ENCODE data around the gene SPRED2.
A peak's percentile ranks its signal among the peaks of the same experiment; 100 is the strongest.

Gene SPRED2

DNA sequence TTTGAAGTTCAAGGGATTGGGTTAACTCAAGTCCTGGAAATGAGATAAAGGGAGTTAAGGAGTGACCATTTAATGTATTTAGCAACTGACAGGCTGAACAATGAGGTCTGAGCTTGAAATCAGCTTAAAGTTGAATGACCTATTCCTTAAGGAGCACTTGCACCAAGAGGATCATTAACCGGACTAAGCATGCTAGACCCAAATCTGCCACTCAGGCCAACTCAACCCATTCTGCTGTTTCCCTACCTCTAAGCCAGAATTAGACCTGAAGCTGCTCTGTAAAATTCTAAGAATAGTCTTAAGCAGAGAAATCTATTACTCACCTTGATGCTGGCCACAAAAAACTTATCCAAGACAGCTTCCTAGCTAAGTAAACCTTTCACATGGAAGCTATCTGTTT lies 59.8 kb downstream of the SPRED2 start:
- Mint-ChIP-seq H3K4me1 (ENCODE audit: low read depth in 2 of 2) (no peaks in the 10 kb centered on the region), H3K27me3 (no peaks in the 10 kb centered on the region), H3K4me3 (no peak overlapping the region), H3K36me3 (ENCODE audit: insufficient read depth) (no peaks in the 10 kb centered on the region), H3K9me3 (no peaks in the 10 kb centered on the region), H3K27ac (no peak overlapping the region)
- DNase-seq (no peak), ATAC-seq (replicated peaks) (no peak)

DNA sequence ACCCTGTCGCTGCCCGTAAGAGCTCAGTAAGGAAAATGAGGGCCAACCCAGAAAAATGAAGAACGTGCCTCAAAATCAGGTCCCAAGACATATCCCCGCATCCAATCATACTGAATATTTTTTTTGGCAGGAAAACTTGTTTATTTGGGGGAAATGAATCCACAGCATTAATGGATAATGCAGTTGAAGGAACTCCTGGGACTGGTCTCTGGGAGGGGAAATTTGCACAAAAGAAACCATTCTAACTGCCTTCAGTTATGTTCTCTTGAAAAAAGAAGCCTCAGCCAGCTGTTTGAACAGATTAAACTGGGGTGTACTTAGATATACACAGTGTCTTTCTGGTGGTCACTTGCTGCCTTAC lies 61.3 kb downstream of the SPRED2 start:
- H3K36me3 Mint-ChIP-seq (ENCODE audit: insufficient read depth) = no peaks in the 10 kb centered on the region
- no peaks in the 10 kb centered on the region for H3K9me3 Mint-ChIP-seq
- DNase-seq (no peak), ATAC-seq (replicated peaks) (no peak)
- no peak overlapping the region for H3K27ac Mint-ChIP-seq
- H3K4me3 Mint-ChIP-seq = no peak overlapping the region
- peaks cover 0 to 4% of the 10 kb centered on the region in 2 donors for H3K4me1 Mint-ChIP-seq (ENCODE audit: low read depth in 2 of 2)
- no peaks in the 10 kb centered on the region for H3K27me3 Mint-ChIP-seq

DNA sequence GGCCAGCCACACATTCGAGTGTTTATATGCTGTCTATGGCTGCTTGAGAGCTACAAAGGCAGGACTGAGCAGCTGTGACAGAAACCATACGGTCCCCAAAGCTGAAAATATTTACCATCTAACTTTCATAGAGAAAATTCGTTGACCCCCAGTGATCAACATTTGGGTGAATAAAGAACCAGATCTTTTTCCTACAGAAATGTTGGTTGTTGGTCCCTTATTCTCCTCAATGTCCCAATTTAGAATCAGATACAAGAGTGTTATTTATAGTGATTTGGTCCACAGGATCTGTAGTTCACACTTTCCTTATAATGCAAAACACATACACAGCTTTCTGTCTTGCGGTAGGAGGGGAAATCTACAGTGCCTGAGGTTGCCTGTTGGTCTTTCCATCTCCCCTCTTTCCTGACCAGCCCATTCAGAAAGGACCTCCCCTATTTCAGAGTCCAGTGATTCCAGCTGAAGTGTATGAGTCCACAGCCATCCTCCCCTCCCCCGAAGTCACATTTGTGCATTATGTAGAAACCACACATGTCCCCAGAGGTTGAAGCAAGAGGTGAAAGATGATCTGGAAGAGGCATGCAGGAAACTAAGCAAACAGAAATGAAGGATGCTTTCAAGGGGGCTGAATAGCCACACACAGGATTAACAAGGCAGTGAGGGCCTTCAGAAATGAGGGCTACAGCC lies 61.9 kb downstream of the SPRED2 start:
- ATAC-seq (replicated peaks) (no peak), DNase-seq (no peak)
- H3K27ac Mint-ChIP-seq = no peak overlapping the region
- peaks cover 0 to 4% of the 10 kb centered on the region in 2 donors for H3K4me1 Mint-ChIP-seq (ENCODE audit: low read depth in 2 of 2)
- H3K27me3 Mint-ChIP-seq = no peaks in the 10 kb centered on the region
- no peak overlapping the region for H3K4me3 Mint-ChIP-seq
- H3K9me3 Mint-ChIP-seq = no peaks in the 10 kb centered on the region
- H3K36me3 Mint-ChIP-seq (ENCODE audit: insufficient read depth) = no peaks in the 10 kb centered on the region

- H3K4me3 Mint-ChIP-seq = no peak overlapping the region
- no peak overlapping the region for H3K27ac Mint-ChIP-seq
- H3K4me1 Mint-ChIP-seq (ENCODE audit: low read depth in 2 of 2) = peaks cover 0 to 4% of the 10 kb centered on the region in 2 donors
- ATAC-seq (replicated peaks) = no peak
- no peak for DNase-seq
- H3K36me3 Mint-ChIP-seq (ENCODE audit: insufficient read depth) = no peaks in the 10 kb centered on the region
- H3K9me3 Mint-ChIP-seq = no peaks in the 10 kb centered on the region
- no peaks in the 10 kb centered on the region for H3K27me3 Mint-ChIP-seq
Measured at GRCh38 chr2:65369980-65370379, 62.4 kb downstream of the SPRED2 start.

GRCh38 chr2:65369574-65369973 lies 62.8 kb downstream of the SPRED2 start:
- Mint-ChIP-seq H3K4me3 (no peak overlapping the region), H3K27ac (no peak overlapping the region), H3K36me3 (ENCODE audit: insufficient read depth) (no peaks in the 10 kb centered on the region), H3K27me3 (no peaks in the 10 kb centered on the region), H3K9me3 (no peaks in the 10 kb centered on the region), H3K4me1 (ENCODE audit: low read depth in 2 of 2) (peaks cover 0 to 4% of the 10 kb centered on the region in 2 donors)
- no peak for DNase-seq
- ATAC-seq (replicated peaks) = no peak

GRCh38 chr2:65368468-65368867 lies 63.9 kb downstream of the SPRED2 start:
- no peak overlapping the region for H3K27ac Mint-ChIP-seq

GRCh38 chr2:65367524-65367923 lies 64.9 kb downstream of the SPRED2 start:
- DNase-seq (no peak), ATAC-seq (replicated peaks) (no peak)
- Mint-ChIP-seq H3K27ac (no peak overlapping the region), H3K4me3 (no peak overlapping the region), H3K27me3 (no peaks in the 10 kb centered on the region), H3K4me1 (ENCODE audit: low read depth in 2 of 2) (peaks cover 0 to 4% of the 10 kb centered on the region in 2 donors), H3K36me3 (ENCODE audit: insufficient read depth) (no peaks in the 10 kb centered on the region), H3K9me3 (no peaks in the 10 kb centered on the region)

More at GRCh38 chr2:65368468-65368867, 63.9 kb downstream of the SPRED2 start:
- Mint-ChIP-seq H3K27me3 (no peaks in the 10 kb centered on the region), H3K36me3 (ENCODE audit: insufficient read depth) (no peaks in the 10 kb centered on the region), H3K4me3 (no peak overlapping the region), H3K4me1 (ENCODE audit: low read depth in 2 of 2) (peaks cover 0 to 4% of the 10 kb centered on the region in 2 donors), H3K9me3 (no peaks in the 10 kb centered on the region)
- no peak for DNase-seq
- no peak for ATAC-seq (replicated peaks)

DNA sequence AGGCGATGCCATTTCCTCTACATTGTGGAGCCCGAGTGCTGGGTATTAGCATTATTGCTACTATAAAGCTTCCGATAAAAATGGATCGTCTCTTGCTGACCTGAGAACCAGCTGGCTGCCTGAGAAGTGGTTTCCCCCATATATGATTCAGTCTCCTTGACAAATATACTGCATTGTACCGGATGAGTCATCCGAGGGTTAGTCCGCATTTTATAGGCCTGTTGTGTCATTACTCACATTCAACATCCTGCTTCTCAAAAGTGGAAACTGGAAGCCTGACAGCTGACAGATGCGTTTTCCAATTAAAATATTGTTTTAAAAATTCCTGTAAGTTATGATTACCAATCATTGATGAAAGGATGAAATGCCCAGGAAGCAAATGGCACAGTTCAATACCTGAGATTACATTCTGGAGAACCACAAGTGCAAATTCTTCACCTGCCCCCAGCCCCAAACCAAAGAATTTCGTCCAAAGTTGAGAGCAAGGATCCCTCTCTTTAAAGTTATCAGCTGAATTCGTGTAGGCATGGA lies 65.7 kb downstream of the SPRED2 start:
- DNase-seq = peak in 1 of 3 experiments; percentile 5
- H3K4me1 Mint-ChIP-seq (ENCODE audit: low read depth in 2 of 2) = peaks cover 0 to 4% of the 10 kb centered on the region in 2 donors
- no peaks in the 10 kb centered on the region for H3K9me3 Mint-ChIP-seq
- H3K27ac Mint-ChIP-seq = peak overlapping the region; percentile 4 to 72
- no peaks in the 10 kb centered on the region for H3K36me3 Mint-ChIP-seq (ENCODE audit: insufficient read depth)
- no peaks in the 10 kb centered on the region for H3K27me3 Mint-ChIP-seq
- no peak overlapping the region for H3K4me3 Mint-ChIP-seq
- ATAC-seq (replicated peaks) = peak; percentile 82

DNA sequence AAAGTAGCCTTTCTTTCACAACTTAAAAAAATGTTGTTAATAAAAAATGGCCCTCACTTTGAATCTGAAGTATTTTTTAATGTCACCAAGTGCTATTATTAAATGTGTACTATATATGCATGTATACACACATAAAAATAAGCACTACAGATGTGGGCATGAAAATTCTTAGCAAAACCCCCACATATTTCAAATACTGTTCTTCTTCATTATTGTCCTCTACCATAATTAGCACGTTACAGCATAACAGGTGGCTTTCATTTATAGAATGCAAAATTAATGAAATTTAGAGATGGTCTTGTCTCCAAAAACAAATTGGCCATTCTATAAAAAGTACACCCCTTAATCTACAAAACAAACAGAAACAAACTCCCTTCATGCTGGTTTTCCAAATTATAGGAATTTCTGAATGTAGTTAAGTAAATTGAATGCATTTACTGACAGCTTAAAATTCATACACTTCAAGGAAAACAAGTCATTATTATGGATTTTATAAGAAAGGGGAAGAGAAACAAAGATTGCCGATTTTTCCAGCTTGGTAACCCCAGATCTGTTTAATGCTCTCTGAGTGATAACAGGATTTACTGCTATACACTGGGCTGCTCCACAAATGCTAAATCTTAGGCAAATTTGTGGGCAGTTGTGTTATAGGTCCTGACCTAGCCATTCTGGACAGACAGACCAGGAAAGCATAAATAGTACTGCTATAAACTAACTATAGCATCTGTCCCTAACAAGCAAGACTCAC lies 67.2 kb downstream of the SPRED2 start:
- no peaks in the 10 kb centered on the region for H3K36me3 Mint-ChIP-seq (ENCODE audit: insufficient read depth)
- H3K27ac Mint-ChIP-seq = no peak overlapping the region
- no peaks in the 10 kb centered on the region for H3K27me3 Mint-ChIP-seq
- DNase-seq (no peak), ATAC-seq (replicated peaks) (no peak)
- H3K4me3 Mint-ChIP-seq = no peak overlapping the region
- no peaks in the 10 kb centered on the region for H3K9me3 Mint-ChIP-seq
- H3K4me1 Mint-ChIP-seq (ENCODE audit: low read depth in 2 of 2) = peaks cover 0 to 4% of the 10 kb centered on the region in 2 donors

GRCh38 chr2:65363879-65364666 lies 68.3 kb downstream of the SPRED2 start:
- no peaks in the 10 kb centered on the region for H3K9me3 Mint-ChIP-seq
- H3K36me3 Mint-ChIP-seq (ENCODE audit: insufficient read depth) = no peaks in the 10 kb centered on the region
- no peaks in the 10 kb centered on the region for H3K27me3 Mint-ChIP-seq
- peaks cover 0 to 4% of the 10 kb centered on the region in 2 donors for H3K4me1 Mint-ChIP-seq (ENCODE audit: low read depth in 2 of 2)
- ATAC-seq (replicated peaks) (no peak), DNase-seq (no peak)
- no peak overlapping the region for H3K4me3 Mint-ChIP-seq
- no peak overlapping the region for H3K27ac Mint-ChIP-seq

DNA sequence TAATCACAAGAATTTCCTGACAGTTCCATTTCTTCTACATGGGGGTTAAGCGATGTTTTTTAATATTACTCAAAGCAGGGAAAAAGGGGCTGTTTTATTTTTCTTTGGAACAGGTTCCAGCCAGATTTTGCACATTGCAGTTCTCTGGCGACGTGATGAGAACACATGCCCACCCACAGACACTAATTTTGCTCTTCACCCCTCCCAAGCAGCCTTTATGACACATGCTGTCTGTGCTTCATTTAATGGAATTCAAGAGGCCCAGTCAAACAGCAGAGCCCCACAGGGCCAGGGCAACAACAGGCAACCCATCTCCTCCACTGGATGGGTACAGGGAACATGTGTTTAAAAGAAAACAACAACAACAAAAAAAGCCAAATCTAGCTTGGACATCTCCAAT lies 70.8 kb downstream of the SPRED2 start:
- ATAC-seq (replicated peaks) (no peak), DNase-seq (no peak)
- H3K4me1 Mint-ChIP-seq (ENCODE audit: low read depth in 2 of 2) = peaks cover 0 to 4% of the 10 kb centered on the region in 2 donors
- H3K4me3 Mint-ChIP-seq = no peak overlapping the region
- H3K27ac Mint-ChIP-seq = no peak overlapping the region
- no peaks in the 10 kb centered on the region for H3K9me3 Mint-ChIP-seq
- no peaks in the 10 kb centered on the region for H3K36me3 Mint-ChIP-seq (ENCODE audit: insufficient read depth)
- H3K27me3 Mint-ChIP-seq = no peaks in the 10 kb centered on the region

- Mint-ChIP-seq H3K4me3 (no peak overlapping the region), H3K27ac (no peak overlapping the region), H3K9me3 (no peaks in the 10 kb centered on the region), H3K27me3 (no peaks in the 10 kb centered on the region), H3K4me1 (ENCODE audit: low read depth in 2 of 2) (no peaks in the 10 kb centered on the region), H3K36me3 (ENCODE audit: insufficient read depth) (no peaks in the 10 kb centered on the region)
- DNase-seq (no peak), ATAC-seq (replicated peaks) (no peak)
Measured at GRCh38 chr2:65360441-65360840, 72.0 kb downstream of the SPRED2 start.

- Mint-ChIP-seq H3K4me1 (ENCODE audit: low read depth in 2 of 2) (no peaks in the 10 kb centered on the region), H3K36me3 (ENCODE audit: insufficient read depth) (no peaks in the 10 kb centered on the region), H3K27ac (no peak overlapping the region), H3K27me3 (no peaks in the 10 kb centered on the region), H3K9me3 (no peaks in the 10 kb centered on the region), H3K4me3 (no peak overlapping the region)
- ATAC-seq (replicated peaks) (no peak), DNase-seq (no peak)
Measured at GRCh38 chr2:65358678-65359400, 73.6 kb downstream of the SPRED2 start.
